ENCODE results near the gene NCKAP1. TPM values are rescaled to one million over a fixed set of nuclear protein-coding genes. Genes with fewer than 3 reads are reported as not detected.
"Not testable (repeated sequence)": the region's sequence is repeated elsewhere in the genome, so short reads cannot be mapped to it uniquely, and the experiment has no call there.

Gene NCKAP1
- total RNA-seq, 2 donors from 2014 or later = 19.8 to 59.9 TPM

GRCh38 chr2:182893666-182894065 lies 144.6 kb downstream of the NCKAP1 start:
- intact Hi-C loops (cut with DNase I) = no loop called here
- WGBS, 2 donors = 80 to 90% methylated on average over 10 to 11 of the region's 11 CpGs
- Histone ChIP-seq H3K27ac (no peak overlapping the region), H3K9me3 (no peaks in the 10 kb centered on the region), H3K36me3 (replicated peaks in 1 of 2; ENCODE audit: insufficient read depth in 1 of 2, low read depth in 2 of 2) (no peaks in the 10 kb centered on the region), H3K4me1 (no peaks in the 10 kb centered on the region), H3K4me3 (no peak overlapping the region), H3K27me3 (no peaks in the 10 kb centered on the region)
- TF ChIP-seq, protein P1, sequence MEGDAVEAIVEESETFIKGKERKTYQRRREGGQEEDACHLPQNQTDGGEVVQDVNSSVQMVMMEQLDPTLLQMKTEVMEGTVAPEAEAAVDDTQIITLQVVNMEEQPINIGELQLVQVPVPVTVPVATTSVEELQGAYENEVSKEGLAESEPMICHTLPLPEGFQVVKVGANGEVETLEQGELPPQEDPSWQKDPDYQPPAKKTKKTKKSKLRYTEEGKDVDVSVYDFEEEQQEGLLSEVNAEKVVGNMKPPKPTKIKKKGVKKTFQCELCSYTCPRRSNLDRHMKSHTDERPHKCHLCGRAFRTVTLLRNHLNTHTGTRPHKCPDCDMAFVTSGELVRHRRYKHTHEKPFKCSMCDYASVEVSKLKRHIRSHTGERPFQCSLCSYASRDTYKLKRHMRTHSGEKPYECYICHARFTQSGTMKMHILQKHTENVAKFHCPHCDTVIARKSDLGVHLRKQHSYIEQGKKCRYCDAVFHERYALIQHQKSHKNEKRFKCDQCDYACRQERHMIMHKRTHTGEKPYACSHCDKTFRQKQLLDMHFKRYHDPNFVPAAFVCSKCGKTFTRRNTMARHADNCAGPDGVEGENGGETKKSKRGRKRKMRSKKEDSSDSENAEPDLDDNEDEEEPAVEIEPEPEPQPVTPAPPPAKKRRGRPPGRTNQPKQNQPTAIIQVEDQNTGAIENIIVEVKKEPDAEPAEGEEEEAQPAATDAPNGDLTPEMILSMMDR (IDR thresholded peaks at IDR 0.05) = no peak
- no peak for TF ChIP-seq POLR2A (IDR thresholded peaks at IDR 0.05)
- DNase-seq = no peak
- ATAC-seq = no peak

GRCh38 chr2:182893035-182893434 lies 145.2 kb downstream of the NCKAP1 start:
- DNase-seq; ATAC-seq; H3K36me3 ChIP-seq (replicated peaks in 1 of 2; ENCODE audit: insufficient read depth in 1 of 2, low read depth in 2 of 2); intact Hi-C loops (cut with DNase I); H3K4me3 ChIP-seq; H3K27me3 ChIP-seq; H3K27ac ChIP-seq; H3K9me3 ChIP-seq; H3K4me1 ChIP-seq: not testable (repeated sequence)
- WGBS, 2 donors = 95 to 96% methylated on average over 7 of the region's 7 CpGs

DNA sequence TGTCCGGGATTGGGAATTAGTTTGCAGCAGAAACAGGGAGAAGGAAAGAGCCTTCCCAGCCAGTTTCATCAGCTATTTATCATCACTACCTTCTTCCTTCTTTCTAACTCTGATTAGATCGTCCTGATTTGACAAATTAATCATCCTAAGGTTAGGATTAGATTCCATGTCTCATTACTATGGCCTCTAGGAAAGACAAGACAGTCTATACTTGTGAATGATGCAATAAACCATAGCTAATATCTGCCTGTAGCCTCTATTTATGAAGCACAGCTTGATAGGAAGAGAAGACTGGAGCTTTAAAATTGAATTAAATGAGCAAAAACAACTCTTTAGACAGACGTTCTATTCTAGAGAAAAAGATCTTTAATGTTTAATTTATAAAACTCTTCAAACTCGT lies 146.6 kb downstream of the NCKAP1 start:
- no peaks in the 10 kb centered on the region for H3K27me3 ChIP-seq
- TF ChIP-seq POLR2A (IDR thresholded peaks at IDR 0.05) = no peak
- TF ChIP-seq, protein P1 (IDR thresholded peaks at IDR 0.05) = no peak
- H3K36me3 ChIP-seq (replicated peaks in 1 of 2; ENCODE audit: insufficient read depth in 1 of 2, low read depth in 2 of 2) = no peaks in the 10 kb centered on the region
- H3K4me3 ChIP-seq = no peak overlapping the region
- intact Hi-C loops (cut with DNase I) = no loop called here
- no peaks in the 10 kb centered on the region for H3K9me3 ChIP-seq
- H3K4me1 ChIP-seq = no peaks in the 10 kb centered on the region
- DNase-seq (no peak), ATAC-seq (no peak)
- no peak overlapping the region for H3K27ac ChIP-seq
- 48 to 50% methylated on average over 4 of the region's 4 CpGs for WGBS, 2 donors

DNA sequence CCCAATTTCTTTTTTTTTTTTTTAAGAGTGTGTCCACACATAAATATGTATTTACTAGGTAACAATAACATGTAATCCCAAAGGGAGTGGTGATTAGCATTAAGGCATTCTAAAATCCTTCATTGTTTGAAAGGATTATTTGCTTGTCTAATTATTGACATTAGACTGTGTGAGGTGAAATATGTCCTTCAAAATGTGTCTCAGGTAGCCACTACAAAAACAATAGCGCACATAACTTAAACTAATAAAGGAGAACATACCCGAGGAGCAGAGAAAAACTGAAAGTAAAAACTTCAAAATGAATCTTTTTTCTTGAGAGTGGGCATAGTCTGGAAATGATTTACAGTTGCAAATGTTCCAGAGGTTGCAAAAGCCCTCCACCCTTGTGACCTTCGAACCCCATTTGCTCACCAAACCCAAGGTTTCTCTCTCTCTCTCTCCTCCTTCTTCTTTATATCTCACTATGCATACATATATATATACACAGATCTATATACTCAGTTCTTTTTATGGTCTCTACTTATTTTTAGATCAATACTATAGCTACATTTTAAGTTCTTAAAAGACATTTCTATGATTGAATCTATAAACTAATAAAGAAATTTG lies 147.4 kb downstream of the NCKAP1 start:
- H3K4me1 ChIP-seq = no peaks in the 10 kb centered on the region
- DNase-seq (no peak), ATAC-seq (no peak)
- no peaks in the 10 kb centered on the region for H3K9me3 ChIP-seq
- no peak overlapping the region for H3K4me3 ChIP-seq
- no peak overlapping the region for H3K27ac ChIP-seq
- WGBS, 2 donors = 32 to 33% methylated on average over 3 of the region's 3 CpGs
- no peaks in the 10 kb centered on the region for H3K27me3 ChIP-seq
- no peaks in the 10 kb centered on the region for H3K36me3 ChIP-seq (replicated peaks in 1 of 2; ENCODE audit: insufficient read depth in 1 of 2, low read depth in 2 of 2)
- TF ChIP-seq POLR2A (IDR thresholded peaks at IDR 0.05) = no peak
- TF ChIP-seq, protein P1 (IDR thresholded peaks at IDR 0.05) = no peak
- intact Hi-C loops (cut with DNase I) = no loop called here

- H3K36me3 ChIP-seq (replicated peaks in 1 of 2; ENCODE audit: insufficient read depth in 1 of 2, low read depth in 2 of 2) = no peaks in the 10 kb centered on the region
- no peaks in the 10 kb centered on the region for H3K4me1 ChIP-seq
- DNase-seq (no peak), ATAC-seq (no peak)
- WGBS, 2 donors = 73 to 77% methylated on average over 7 of the region's 7 CpGs
- no peaks in the 10 kb centered on the region for H3K27me3 ChIP-seq
- intact Hi-C loops (cut with DNase I) = no loop called here
- TF ChIP-seq, protein P1 (IDR thresholded peaks at IDR 0.05) = no peak
- TF ChIP-seq POLR2A (IDR thresholded peaks at IDR 0.05) = no peak
- no peak overlapping the region for H3K27ac ChIP-seq
- no peak overlapping the region for H3K4me3 ChIP-seq
- H3K9me3 ChIP-seq = no peaks in the 10 kb centered on the region
Measured at GRCh38 chr2:182890305-182890704, 148.0 kb downstream of the NCKAP1 start.

Measured in body of pancreas (tissue), 4 donors.